Fibroblast of peridontal ligament (primary cell): ENCODE results near the gene FAM83G.
A peak's percentile ranks its signal among the peaks of the same experiment; 100 is the strongest.
"Not testable (repeated sequence)": the region's sequence is repeated elsewhere in the genome, so short reads cannot be mapped to it uniquely, and the experiment has no call there.

Experiments
- DNase-seq: peaks from one replicate; pipeline ENCODE4 v3.0.0-alpha.2; 2010; ENCODE audit errors: extremely low read depth

Gene FAM83G

DNA sequence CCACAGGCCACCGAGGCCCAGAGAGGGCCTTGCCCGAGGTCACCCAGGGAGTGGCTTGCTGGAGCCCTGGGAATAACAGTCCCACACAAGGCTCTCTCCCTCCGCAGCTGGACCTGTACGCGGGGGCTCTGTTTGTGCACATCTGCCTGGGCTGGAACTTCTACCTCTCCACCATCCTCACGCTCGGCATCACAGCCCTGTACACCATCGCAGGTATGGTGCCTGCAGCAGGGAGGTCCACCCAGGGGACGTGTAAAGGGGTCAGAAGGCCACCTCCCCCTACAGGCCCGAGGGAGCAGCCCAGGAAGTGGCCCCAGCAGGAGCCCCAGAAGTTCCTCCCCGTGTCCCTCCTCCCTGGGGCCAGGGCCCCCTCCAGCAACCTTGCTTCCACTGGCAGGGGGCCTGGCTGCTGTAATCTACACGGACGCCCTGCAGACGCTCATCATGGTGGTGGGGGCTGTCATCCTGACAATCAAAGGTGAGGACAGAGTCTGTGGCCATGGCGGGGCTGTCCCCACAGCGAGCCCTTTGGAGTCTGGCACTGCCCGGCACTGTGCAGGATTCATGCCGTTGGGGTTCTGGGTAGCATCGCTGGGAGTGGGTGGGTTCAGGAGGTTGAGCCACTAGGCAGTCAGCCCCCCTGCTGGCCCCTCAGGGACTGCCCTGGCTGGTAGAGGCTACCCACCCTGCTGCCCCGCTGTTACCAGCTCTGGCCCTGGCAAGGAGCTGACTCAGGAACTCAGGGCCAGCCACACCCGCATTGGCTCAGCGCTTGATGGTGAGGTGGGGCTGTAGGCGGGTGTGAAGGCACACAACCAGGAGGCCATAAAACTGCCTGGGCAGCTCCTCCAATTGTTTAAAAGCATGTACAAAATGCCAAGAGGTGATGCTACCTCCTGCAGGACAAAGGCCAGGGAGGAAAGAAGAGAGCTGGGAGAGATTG is 35.3 kb downstream of the FAM83G start:
- DNase-seq = no peak

DNA sequence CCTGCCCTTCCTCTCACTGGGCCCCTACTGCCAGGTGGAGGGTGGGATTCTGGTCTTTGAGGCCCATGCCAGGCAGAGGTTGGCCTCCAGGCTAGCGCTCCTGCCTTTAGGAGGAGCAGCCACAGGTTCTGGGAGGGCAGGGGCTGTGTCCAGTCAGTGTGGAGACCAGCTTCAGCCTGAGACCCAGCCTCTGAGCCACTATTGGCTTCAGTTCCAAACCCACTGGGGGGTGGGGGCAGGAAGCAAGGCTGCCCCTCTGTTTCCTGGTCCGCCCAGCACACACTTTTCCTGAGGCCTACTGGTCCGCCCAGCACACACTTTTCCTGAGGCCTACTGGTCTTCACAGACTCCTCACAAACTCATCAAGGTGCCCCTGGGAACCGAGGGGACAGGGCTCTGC is 36.2 kb downstream of the FAM83G start:
- DNase-seq = no peak

DNA sequence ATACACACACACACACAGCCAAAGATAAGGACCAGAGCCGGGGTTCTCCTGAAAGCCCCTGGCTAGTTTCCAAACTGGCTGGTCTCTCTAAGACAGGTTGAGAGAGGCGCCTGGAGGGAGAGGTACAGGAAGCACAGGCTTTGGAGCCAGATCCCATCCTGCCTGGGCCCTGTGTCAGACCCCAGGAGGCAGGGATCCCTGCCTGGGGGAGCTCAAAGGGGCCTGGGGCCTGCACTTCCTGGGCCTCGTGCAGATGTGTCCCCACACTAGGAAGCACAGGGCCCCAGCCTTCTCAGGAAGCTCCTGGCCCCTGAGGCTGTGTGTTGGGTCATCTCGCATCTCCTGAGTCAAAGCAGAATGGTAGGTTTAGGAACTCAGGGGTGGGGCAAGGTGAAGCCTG is 36.6 kb downstream of the FAM83G start:
- no peak for DNase-seq

DNA sequence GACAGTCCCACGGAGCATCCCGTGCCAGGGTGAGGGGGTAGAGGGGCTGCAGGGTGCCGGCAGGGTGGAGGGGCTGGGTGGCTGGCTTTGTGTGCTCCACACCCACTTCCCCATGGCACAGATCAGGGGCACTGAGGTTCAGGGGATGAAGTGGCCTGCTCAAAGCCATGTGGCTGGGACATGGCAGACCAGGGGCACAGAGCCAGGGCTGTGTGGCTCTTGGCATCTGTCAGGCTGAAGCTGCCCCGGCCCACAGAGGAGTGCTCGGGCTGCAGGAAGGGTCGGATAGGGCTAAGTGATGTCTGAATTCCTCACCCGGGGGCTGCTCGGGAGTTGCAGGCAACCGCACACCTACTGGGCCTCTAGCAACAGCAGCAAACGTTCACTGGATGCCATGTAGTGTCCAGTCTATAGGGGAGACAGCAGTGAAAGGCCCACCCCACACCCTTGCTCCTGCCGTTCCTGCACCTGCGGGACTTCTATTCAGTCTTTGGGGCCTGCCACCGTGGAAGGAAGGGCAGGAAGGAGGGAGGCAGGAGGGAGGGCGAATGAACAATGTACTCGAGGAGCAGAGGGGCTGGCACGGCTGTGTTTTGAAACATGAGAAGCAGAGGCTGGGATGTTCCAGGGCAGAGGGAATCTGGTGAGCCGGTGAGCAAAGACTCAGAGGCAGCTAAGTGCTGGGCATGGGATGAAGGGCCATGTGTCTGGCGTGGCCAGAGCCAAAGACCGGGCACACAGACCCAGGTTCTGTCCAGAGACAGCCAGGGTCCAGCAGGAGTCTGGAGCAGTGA is 37.5 kb downstream of the FAM83G start:
- DNase-seq = peak; percentile 50

DNA sequence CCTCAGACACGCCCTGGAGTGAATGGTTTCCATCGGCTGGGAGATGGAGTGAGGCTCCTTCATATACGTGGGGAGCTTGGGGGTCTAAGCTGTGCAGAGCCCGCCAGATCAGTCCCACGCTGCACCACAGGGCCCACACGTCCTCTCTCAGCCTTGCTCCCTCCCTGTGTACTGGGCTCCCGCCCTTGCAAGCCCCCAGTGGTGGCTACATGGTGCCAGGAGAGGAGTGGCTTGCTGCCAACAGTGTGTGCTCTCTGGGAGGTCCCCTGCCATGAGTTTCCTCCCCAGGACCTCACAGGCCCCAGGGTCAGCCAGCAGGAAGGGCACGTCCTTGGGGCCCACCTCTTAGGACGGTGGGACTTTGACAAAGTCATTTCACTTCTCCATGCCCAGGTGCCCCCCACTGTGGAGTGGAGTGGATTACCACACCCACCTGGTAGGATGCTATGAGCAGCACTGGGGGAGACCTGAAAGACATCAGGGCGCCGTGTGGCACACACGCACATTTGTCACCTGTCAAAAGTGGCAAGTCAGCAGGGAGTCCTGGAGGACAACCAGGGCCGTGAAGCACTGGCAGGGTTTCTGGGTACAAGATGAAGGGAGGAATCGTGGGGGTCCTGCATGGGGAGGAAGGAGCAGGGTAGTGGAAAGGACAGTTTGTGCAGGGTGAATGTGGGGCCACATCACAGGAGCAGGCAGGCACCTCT is 38.9 kb downstream of the FAM83G start:
- no peak for DNase-seq

DNA sequence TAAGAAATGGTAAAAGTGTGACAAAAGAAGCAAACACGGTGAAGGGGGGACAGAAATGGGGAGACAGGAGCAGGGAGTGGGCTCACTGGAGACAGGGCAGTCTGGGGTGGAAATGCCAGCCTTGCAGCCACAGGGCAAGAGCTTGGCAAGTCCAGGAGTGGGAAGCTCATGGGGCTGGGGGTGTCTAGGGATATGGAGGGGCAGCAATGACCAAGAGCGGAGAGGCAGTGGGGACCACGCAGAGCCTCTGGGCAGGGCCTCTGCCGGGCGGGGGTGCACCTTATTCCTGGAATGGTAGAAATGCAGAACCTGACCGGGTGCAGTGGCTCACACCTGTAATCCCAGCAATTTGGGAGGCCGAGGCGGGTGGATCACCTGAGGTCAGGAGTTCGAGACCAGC is 40.0 kb downstream of the FAM83G start:
- DNase-seq = no peak

DNA sequence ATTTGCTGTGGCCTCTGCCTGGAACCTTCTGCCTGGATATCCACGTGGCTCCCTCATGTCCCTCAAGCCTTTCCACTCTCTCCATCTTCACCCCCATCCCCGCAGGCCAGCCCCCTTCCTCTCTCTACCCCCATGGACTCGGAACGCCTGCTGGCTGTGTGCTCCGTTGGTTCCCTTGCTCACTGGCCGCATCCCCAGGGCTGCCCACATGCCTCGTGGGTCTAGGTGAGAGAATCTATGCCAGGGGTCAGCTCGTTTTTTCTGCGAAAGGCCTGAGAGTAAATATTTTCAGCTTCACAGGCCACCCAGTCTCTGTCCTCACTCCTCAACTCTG is 40.6 kb downstream of the FAM83G start:
- no peak for DNase-seq

DNA sequence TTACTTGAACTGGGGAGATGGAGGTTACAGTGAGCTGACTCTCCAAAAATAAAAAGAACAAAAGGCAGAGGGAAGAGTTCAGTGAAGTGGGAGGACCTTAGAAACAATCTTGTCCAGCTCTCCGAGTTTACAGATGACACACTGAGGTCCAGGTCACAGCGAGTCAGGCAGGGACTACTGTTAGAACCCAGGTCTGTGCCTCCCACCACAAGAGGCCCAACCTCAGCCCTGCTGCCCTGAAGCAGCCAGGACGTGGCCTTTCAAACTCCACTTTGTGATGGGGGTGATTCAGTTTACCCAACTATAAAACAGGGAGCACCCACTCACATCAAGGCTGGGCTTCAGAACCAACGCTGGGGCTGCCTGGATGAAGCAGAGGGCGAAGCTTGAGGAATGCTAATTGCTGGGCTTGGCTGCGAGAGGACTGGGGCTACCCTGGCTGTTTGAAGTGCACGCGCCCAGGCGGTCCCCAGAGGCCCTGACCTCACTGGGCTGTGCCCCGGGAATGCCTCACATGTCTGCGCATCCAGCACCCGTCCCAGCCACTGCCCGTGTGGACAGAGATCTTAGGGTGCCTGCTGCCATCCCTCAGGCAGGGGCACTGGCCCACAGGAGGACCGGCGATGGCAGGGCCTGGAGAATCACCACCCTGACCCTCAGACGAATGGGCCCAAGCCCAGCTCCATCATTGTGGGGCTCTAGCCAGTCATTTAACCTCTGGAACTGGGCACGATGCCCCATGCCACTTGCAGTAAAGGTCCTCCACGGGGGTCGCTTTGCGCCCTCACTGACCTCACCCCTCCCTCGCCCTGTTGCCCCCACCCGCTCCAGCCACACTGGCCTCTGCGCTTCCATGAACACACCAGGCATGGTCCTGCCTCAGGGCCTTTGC is 41.2 kb downstream of the FAM83G start:
- DNase-seq = peak; percentile 18

DNA sequence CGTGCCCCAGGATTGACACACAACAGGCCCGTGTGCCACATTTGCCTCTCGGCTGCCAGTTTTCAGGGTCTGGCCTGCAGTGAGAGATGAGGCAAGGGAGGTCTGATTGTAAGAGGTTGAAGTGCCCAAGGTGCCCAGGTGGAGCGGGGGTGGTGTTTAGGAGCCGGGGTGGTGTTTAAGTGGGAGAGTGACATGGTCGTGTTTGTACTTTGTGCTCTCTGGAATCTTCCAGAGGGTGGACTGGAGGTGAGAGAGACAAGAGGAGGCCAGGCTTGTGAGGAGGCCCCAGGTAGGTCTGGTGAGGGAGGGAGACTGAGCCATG is 42.1 kb downstream of the FAM83G start:
- no peak for DNase-seq

DNA sequence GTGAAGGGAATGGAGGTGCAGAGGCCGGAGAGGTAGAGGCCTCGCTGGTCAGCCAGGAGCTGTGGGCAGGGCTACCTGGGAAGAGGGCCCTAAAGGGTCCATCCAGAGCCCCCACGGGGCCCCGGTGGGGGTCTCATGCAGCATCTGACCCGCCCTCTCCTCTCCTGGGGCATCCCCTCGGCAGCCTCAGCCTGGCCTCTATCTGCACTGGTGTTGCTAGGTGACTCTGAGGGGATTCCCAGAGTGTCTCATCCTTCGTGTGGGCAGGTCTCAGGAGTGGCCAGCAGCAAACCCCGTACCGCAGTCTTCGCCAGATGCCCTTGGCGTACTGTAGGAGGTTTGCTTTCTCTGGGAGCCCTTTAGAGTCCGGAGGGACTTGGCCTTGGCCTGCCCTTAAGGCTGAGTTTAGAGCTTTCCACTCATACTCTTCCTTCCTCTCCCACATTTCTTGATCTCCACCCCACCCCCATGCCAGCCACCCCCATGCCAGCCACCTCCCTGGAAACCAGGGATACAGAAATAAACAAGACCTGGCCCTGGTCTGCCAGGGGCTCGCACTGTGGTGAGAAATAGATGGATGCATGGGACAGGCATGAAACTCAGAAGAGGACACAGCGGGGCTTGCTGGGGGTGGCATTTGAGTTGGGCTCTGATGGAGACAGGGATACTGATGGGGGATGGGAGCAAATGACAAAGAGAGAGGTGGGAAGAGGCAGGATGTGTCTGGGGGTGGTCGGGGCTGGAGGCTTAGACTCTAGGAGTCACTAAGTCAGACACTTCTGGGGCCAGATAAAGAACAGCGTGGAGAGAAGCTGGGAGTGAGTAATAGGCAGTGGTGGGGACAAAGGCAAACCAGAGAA is 42.7 kb downstream of the FAM83G start:
- DNase-seq = no peak

DNA sequence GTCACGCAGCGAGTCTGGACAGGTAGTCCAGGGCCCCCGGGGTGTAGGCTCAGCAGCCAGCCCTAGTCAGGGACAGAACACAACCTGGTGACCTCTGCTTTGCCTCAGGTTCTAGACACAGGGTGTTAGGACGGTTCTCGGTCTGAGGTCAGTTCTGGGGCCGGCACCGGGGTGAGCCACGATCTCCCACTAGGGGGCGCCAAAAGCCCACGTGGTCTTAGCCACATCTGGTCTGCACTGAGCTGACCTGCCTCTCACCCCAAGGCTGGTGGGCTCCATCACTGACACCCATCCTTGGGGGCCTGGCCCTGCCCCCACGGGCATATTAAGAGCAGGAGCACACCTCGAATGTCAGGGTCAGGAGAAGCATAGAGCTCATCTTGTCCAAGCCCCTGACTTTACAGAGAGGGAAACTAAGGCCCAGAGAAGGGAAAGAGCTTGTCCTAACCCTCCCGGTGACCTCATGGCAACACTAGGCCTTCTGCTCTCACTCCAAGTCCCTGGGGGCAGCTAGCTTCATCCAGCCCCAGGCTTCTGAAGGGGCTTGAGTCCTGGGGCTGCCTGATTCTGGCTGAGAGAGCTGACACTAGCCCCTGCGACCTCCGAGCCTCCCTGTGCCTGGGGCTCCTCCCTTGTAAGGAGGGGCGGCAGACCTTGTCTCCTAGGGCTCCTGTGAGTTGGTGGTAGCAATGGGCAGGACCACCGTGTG is 43.6 kb downstream of the FAM83G start:
- peak; percentile 60 for DNase-seq

DNA sequence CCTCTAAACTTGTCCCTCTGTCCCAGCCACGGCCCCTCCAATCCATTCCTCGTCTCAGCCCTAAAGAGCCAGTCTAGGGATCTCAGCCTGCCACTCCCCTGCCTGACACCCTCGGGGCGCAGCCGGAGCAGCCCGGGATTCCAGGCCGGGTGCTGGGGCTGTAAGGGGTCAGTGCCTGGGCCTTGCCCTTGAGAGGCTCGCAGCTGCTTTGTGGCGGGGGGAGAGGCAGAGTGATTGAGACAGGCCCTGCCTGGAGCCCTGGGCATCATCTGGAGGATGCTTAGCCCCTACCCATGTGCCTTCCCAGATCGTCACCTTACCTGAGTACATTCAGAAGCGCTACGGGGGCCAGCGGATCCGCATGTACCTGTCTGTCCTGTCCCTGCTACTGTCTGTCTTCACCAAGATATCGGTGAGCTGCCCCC is 44.3 kb downstream of the FAM83G start:
- no peak for DNase-seq

DNA sequence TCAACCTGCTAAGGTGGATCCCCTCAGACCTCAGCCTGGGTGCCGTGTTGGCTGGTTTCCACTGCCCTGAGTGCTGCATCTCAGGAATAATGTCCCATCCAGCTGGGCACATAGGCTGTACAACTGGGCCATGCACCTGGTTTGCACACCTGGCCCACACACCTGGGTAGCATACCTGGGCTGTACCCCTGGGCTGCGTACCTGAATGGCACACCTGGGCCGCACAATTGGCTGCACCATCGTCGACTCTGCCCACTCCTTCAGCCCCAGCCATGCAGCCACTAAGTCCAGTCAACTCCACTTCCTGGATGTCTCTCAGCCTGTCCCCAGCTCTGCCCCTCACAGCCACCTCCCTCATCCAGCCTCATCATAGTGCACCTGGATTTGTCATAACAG is 44.7 kb downstream of the FAM83G start:
- DNase-seq = no peak

DNA sequence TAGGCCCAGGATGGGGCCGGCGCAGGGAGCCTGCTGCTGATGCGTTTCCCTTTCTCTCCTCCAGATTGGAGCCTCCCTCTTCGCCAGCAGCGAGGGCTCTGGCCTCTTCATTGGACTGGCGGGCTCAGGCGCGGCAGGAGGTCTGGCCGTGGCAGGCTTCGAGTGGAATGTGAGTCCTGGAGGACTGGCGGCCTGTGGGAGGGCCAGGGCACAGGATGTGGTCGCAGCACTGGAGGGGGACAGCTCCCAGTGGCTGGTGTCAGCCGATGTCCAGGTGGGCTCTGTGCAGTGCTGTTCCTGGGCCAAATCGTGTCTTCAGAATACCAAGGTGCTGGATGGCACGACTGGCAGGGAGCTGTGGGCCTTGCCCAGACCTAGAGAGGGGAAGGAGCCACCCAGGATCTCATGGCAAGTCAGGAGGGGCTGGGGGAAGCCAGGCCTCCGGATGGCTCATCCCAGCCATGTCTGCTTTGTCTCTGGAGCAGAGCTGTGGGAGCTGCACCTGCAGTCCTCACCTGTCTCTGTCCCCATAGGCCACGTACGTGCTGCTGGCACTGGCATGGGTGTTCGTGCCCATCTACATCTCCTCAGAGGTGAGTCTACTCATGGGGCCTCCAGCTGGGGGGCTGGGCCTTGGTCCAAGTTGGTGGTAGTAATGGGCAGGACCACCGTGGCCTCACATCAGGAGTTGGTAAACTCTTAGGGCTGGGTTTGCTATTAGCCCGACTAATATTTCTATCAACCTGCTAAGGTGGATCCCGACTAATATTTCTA is 45.3 kb downstream of the FAM83G start:
- DNase-seq = no peak

DNA sequence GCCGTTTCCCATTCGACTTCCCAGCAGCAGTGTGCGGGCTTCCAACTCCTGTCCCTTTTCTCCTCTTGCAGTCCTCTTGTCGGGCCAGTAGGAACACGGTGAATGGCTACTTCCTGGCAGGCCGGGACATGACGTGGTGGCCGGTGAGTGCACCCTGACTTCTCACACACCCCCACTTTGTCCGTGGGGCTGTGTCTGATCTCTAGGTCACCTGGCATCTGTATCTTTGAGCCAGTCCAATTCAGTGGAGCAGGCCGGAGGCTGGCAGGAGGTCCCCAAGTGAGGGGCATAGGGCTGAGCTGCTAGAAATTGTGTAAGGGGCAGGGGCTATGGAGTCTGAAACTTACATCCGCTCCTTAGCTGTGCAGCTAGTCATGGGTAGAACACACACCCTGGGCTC is 46.0 kb downstream of the FAM83G start:
- DNase-seq = no peak

DNA sequence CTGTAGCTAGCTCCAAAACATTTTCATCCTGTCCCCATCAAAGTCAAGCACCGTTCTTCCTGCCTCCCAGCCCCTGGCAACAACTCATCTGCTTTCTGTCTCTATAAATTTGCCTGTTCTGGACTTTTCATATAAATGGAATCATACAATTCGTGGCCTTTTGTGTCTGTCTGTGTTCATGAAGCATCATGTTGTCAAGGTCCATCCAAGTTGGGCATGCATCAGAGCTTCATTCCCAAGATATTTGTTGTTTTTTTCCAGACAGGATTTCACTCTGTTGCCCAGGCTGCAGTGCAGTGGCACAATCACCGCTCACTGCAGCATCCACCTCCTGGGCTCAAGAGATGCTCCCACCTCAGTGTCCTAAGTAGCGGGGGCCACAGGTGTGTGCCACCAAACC is 46.7 kb downstream of the FAM83G start:
- no peak for DNase-seq

DNA sequence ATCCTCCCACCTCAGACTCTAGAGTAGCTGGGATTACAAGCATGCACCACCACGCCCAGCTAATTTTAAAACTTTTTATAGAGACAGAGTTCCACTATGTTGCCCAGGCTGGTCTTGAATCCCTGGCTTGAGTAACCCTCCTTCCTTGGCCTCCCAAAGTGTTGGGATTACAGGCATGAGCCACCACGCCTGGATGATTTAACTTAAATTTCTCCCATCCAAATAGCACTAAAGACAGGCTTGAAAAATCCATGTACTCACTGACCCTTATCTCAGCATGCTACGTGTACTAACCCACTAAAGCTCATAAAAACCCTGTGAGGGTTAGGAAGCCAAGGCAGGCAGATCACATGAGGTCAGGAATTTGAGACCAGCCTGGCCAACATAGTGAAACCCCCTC is 48.0 kb downstream of the FAM83G start:
- no peak for DNase-seq

DNA sequence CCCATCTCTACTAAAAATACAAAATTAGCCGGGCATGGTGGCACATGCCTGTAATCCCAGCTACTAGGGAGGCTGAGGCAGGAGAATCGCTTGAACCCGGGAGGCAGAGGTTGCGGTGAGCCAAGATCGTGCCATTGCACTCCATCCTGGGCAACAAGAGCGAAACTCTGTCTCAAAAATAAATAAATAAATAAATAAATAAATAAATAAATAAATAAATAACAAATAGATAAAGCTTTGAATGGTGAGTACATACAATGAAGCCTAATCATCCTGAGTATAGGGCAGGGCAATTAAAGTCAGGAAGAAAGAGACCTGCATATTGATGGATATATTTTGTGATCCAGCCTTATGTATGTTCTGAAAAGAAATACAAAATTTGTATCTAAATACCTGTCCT is 48.5 kb downstream of the FAM83G start:
- not testable (repeated sequence) for DNase-seq

DNA sequence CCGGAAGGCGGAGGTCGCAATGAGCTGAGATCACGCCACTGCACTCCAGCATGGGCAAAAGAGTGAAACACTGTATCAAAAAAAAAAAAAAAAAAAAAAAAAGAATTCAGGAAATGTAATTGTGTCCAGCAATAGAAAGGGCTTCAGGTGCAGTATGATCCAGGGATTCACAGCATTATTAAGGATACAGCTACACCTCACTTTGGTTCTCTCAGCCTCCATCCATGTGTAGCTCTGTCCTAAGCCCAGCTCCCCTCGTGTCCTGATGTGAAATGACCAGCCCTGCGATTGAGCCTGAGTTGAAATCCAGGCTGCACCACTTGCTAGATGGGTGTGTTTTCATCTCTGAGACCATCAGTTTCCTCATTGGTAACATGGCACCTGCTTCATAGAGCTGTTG is 49.6 kb downstream of the FAM83G start:
- DNase-seq = no peak
